GM04504 (cell line): ENCODE measurements around the gene SLA2.
"Not testable (repeated sequence)": the region's sequence is repeated elsewhere in the genome, so short reads cannot be mapped to it uniquely, and the experiment has no call there.

Source experiments
- DNase-seq: peaks from one replicate; pipeline ENCODE4 v3.0.0-alpha.2; 2012; ENCODE audit warnings: low read depth

The SLA2 gene

DNA sequence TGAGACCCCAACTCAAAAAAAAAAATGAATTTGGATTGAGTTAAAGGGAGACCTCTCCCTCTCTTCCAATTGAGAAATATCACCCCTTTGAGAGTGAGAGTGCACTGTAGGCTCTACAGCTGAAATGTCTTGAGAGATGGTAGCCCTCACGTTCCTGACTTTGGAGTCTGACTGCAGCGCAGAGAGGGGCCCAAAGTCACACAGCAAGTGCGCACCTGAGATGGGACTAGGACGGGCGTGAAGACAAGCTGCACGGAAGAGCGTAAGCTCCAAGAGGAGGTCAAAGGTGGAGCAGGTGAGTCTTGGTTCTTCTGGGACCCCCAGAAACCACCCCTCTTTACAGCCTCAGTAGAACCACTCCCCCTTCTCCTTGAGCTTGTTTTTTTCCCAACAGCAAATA is 643 bp downstream of the SLA2 start:
- no peak for DNase-seq

DNA sequence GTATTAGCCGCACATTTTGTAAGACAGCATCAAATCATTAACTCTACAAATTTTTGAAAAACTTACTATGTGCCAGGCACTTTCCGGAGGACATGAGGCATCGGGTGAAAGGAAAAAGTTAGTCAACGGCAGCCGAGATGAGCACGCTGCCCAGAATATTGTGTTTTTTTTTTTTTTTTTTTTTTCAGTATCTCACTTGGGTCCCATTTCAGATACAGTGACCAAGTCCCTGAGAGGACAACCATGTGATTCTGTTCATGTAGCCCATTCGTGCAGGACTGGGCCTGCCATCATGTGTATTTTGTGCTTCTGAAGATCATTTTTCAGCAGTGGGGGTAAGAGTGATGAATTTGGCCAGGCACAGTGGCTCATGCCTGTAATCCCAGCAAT is 1.3 kb downstream of the SLA2 start:
- no peak for DNase-seq

DNA sequence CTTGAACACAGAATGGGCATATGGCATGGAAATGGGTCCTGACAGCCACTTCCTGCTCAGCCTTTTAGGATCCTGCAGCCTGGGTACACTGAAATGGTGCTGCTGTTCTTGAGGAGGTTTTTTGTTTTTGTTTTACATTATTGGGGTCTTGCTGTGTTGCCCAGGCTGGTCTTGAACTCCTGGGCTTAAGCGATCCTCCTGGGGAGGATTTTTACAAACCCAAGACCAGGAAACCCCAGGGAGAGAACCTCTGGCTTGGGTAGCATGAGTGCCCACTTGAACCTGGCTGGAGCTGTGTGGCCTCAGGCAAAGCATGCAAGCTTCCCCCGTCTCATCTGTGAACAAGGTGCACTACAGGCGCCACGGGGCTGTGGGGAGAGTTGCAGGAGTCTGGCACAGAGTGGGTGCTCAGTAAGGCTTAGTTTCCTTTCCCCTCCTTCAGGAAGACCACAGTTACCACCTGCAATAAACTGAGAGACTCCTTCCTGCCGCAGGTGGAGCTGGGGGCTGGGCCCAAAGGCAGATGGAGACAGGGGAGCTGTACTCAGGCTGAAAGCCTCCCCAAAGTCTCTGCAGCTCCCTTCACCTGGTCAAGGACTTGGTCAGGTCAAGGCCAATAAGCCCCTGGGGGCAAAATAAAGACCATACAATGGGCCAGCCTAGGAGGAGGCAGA is 1.8 kb downstream of the SLA2 start:
- no peak for DNase-seq

DNA sequence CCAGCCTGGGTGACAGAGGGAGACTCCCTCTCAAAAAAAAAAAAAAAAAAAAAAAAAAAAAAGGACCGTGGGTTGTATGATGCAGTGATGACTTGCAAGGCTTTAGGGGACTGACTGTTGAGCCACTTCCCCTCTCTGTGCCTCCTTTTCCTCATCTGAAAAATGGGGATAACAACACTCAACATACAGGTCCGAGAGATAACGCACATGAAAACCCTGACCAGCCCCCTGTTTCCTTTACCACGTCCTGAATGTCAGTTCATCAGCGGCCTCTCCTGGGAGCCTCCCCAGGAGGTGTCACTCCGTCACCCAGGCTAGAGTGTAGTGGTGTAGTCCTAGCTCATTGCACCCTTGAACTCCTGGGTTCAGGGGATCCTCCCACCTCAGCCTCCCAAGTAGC is 3.9 kb downstream of the SLA2 start:
- no peak for DNase-seq

DNA sequence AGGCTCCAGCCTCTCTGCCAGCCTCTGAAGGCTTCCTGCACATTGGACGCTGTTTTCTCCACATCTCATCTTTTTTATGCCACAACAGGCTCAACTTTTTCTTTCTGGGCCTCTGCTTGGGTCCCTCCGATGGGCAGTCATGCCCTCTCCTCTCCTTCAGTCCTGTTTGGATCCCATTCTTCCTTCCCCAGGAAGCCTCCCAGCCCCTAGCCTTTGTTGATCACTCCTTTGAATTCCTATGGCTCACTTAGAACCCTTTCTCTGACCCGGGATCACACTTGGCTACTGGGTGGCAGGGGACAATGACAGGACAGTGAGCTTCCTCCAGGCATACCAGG is 4.5 kb downstream of the SLA2 start:
- DNase-seq, result no peak

DNA sequence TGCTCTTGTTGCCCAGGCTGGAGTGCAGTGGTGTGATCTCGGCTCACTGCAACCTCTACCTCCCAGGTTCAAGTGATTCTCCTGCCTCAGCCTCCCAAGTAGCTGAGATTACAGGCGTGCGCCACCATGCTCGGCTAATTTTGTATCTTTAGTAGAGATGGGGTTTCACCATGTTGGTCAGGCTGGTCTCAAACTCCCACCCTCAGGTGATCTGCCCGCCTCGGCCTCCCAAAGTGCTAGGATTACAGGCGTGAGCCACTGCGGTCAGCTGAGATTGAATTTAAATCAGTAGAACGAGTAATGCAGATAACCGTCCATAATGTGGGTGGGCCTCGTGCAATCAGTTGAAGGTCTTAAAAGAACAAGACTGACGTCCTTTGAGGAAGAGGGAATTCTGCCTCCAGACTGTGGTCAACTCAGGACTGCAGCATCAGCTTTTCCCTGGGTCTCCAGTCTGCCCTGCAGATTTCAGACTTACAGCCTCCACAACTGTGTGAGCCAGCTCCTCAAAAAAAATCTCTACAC is 7.1 kb downstream of the SLA2 start:
- DNase-seq, result not testable (repeated sequence)

DNA sequence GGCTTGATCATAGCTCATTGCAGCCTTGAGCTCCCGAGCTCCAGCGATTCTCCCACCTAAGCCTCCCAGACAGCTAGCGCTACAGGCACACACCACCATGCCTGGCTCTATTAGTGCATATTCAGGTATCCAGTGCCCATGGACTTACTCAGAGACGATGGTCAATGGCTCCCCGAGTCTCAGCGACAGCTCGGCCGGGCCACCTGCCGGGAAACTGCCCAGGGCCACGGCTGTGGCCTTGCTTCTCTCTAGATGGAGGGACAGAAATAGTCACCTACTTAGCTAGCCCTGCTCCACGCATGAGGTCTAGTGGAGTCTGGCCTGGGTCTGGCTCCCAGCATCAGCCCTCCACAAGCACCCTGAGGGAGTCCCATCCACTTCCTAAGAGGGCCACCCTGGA is 11.7 kb downstream of the SLA2 start:
- no peak for DNase-seq

DNA sequence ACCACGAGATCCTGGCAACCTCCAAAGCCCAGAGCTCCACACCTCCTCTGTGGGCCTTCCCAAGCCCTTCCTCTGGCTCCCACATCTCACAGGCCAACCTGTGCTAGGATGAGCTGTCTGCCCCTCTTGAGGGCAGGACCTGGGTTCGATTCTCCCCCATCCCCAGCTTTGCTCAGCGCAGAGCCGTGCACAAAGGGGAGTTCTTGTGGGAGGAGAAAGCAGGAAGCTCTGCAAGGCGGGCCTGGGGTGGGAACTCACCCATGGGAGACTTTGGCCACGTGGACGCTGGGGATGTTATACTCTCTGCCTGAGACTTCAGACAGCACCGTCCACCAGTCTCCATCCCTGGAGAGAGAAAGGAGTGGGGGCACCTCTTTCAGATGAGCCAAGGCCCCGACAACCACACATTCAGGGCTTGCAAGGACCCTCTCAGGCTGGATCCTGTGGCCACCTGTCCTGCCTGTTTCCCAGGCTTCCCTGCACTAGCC is 12.7 kb downstream of the SLA2 start:
- DNase-seq, result no peak

DNA sequence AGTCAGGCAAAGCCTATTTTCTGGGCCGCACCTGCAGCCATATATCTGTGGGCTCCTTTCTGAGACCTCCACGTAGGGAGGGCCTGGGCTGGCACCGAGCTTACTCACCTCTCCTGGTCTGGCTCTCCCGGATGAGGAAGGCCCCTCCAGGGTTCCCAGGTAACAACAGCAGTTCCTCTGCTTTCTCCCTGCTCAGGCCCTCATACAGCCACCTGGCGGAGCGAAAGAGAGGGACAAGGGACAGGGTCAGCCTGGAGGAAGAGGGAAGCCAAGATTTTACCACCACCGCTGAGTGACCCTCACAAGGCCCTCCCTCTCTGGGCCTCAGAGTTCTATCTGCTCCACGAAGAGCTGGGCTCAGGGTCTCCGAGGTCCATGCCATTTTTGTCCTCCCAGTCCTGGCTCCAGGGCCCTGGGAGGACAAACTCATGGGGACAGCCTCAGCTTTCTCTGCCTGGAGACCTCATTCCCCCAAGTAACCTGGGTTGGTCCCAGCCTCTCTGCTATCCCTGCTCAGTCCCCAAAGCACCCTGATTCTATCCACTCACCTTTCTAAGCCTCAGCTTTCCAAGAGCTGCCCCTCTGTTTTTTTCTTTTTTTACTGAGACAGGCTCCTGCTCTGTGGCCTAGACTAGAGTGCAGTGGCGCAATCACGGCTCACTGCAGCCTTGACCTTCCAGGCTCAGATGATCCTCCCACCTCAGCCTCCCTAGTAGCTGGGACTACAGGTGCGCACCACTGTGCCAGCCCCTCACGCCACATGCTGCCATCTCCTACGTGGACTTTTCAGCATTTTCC is 13.3 kb downstream of the SLA2 start:
- no peak for DNase-seq

DNA sequence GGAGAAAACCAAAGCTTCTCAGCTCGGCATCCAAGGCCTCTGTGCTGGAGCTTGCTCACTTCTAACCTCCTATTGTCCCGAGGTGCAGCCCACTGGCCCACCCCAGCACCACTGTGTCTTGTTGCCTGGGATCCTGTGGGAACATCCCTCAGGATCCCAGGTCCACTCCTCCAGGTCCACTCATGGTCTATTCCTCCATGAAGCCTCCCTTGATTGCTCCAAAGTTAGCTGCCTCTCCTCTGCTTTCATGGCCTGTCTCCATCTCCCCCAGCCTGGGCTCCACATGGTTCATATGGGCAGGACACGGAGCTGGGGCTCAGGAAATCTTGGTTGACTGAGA is 13.9 kb downstream of the SLA2 start:
- DNase-seq, result no peak

DNA sequence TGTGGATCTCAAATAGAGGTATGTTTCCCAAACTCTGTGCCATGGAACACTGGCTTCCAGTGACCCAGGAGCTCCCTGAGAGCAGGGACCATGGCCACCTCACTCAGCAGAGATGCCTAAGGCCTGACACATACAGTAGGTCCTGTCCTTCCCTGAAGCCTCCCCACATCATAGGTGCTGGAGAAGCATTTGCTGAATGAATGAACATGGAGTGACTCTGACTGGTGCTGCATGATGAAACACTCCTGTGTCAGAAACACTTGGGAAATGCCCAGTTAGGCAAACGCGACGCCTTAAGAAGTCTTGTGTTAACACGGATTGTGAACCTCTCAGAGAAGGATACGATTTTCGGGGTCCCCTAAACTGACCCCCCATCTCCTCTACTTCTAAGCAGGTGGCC is 14.3 kb downstream of the SLA2 start:
- no peak for DNase-seq

DNA sequence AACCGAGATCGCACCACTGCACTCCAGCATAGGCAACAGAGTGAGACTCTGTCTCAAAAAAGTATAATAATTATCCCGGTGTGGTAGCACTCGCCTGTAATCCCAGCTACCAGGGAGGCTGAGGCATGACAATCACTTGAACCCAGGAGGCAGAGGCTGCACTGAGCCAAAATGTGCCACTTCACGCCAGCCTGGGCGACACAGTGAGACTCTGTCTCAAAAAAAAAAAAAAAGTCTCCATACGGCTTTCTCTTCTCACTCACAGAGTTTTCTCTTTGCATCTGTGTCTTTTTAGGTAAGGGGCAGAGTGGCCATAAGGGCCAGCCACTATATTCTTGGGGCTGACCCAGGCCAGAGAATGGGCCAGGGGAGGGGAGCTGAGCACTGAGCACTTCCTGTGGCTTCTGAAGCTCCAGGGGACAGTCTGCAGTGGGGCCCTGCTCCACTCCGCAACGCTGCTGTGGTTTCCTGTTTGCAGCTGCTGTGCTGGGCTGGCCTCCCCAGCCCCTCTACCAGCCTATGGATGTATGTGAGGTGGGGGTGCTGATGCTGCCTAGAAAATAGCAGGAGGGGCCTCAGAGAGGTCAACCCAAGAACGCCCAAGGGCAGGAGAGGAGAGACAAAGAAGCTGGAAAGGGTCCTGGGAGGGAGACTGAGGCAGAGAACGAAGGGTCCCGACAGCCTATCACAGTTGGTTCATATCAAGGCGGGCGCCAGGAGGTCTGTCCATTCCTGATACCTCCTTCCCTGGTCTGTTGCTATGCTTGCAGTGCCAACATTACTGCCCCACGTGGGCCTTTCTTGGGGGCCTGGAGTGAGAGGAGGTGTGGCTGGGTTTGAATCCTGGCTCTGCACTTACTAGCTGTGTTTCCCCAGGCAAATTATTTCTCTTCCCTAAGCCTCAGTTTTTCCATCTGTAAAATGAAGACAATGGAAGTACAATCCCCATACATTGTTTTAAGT is 16.0 kb downstream of the SLA2 start:
- no peak for DNase-seq

DNA sequence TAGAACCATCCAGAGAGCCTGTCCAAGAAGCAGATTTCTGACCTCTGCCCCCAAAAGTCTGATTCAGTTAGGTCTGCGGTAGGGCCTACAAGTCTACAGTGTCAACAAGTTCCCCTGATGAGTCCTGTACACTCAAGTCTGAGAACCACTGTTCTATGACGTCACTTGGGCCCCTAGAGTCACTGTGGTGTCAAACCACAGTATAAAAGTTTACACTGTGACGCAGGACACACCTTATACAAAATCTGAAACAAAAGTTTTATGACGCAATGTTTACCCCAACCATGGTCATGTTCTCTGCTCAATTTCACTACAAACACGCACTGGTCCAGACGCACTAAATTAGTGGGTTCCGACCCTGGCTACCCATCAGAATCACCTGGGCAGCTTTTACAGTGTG is 17.9 kb downstream of the SLA2 start:
- no peak for DNase-seq

DNA sequence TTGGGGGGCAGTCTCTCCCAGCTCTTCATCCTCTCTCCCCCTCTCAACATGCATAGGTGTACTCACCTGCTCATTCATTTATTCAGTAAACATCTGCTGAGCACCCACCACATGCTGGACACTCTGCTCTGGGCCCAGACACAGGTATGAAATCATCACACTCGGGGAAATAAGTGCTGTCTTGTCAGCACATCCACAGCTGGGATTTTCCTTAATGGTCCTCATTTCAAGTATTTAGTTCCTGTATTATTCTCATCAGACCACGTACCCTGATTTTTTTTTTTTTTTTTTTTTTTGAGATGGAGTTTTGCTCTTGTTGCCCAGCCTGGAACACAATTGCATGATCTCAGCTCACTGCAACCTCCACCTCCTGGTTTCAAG is 21.1 kb downstream of the SLA2 start:
- DNase-seq, result no peak

DNA sequence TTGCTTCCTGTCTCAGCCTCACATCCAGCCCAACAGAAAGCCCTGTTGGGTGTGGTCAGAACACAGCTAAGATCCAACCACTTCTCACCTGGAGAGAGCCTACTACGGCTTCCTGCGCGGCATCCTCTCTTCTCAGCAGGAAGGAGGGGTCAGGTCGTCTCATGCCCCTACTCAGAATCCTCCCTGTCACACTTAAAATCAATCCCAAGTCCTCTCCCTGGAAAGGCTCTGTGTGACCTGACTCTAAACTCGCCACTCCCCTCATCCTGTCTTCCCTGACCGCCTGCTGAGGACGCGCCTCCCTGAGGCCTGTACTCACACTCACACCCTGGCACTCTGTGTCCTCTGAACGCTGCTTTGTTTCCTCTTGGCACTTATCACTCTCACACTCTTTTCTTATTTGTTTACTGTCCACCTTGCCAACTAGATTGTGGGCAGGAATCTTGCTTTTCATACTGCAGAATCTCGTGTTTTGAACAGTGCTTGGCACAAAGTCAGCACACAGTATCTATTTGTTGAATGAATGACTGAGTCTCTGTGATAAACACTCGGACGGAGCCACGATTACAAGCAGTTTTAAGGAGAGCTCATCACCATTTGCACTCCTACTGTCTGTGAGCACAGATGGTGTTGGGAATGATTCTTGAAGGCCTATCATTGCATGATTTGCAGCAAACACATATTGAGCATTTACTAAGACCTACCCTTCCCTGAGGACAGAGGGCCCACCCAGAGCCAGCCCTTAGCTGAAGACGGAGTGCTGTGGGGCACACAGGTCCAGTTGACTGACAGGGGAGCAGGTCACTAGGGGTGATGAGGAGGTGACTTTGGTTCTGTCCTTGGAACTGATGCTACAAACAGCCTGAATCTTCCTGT is 21.7 kb downstream of the SLA2 start:
- DNase-seq, result no peak

DNA sequence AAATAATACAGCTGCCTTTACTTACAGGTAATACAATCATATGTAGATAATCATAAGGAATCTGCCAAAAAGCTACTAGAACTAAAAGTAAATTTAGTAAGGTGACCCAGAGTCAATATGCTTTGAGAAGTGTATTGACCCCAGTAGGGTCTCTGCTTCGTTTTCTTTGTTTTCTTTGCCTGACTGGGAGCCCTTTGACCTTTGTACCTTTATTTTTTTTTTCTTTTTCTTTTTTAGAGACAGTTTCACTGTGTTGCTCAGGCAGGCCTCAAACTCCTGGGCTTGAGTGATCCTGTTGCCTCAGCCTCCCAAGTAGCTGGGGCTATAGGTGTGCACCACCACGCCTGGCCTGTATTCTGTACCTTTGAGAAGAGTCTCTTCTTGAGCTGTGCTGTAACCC is 22.6 kb downstream of the SLA2 start:
- no peak for DNase-seq

DNA sequence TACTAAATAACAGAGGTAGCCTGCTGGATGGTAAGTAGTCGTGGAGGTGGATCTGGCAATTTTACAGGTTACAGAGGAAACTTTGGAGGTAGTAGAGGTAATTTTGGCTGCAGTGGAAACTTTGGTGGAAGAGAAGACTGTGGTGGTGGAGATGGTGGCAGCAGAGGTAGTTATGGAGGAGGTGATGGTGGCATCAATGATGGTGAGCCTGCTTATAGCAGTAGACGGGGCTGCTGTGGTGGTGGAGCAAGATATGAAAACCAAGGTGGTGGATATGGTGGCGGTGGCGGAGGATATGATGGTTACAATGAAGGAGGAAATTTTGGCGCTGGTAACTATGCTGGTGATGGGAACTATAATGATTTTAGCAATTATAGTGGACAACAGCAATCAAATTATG is 25.1 kb downstream of the SLA2 start:
- no peak for DNase-seq

DNA sequence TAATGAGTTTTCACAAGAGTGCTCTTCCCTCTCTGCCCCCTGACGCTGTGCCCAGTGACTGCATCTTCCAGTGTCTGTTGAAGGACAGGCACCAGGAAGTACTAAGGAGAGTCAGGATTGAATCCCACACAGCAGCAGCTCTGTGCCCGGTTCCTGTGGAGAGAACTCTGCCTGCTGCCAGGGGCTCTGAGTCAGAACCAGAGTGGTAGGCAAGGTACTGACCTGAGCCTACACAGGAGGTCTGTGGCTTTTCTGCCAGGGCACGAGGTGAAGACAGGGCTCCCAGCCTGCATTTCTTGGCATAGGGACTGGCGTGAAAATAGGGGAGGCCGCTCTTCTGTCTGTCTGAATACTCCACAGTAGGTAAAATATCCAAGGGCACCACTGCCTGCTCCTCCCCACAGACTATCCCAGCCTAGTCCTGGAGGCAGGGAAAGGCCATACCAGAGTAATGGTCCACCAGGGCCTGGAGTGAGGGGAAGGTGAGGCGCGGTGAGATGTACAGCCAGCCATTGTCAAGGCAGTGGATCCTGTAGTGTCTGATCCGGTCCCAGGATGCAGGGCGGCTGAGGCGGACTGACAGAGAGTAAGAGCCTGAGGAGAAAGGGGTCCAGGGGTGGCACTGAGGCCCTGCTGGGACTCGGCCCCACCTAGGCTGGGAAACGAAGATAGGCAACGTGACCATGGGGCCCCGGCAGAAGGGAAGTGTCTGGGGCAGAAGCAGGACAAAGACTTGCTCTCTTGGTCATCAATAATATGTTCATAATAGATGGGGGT is 31.0 kb downstream of the SLA2 start:
- no peak for DNase-seq

DNA sequence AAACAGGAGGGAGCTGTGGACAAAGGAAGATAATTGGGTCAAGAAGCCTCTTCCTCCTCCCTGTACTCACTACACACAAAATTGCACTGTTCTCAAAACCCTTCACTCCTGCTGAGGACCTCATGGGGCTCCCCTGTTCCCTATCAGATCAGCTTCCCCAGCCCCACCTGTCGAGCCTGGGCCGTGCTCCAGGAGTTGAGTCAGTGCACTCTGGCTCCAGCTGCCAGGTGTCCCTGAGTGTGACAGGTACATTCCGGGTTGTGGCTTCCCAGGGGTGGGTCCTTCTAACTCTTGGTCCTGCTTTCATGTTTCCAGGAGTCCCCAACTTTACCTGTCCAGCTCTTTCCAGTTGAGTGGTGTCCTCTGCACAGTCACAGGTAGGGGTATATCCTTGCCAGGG is 32.0 kb downstream of the SLA2 start:
- DNase-seq, result no peak

DNA sequence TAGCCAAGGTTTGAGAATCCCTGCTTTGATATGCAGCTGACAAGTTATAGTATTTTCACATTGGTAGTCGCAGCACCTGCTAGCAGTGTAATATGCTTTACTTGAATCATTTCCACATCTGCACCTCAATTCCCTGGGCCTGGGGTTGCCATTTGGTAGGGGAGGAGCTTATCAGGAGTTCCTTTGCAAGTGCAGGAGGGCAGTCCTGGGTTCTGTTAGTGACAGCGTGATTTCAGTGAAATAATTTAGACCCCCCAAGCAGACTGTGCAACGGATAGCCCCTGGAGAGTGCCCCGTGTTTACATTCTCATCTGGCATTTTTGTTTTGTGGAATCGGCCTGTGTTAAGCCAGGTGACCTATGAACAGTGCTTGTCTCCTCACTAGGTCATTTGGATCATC is 34.4 kb downstream of the SLA2 start:
- no peak for DNase-seq

DNA sequence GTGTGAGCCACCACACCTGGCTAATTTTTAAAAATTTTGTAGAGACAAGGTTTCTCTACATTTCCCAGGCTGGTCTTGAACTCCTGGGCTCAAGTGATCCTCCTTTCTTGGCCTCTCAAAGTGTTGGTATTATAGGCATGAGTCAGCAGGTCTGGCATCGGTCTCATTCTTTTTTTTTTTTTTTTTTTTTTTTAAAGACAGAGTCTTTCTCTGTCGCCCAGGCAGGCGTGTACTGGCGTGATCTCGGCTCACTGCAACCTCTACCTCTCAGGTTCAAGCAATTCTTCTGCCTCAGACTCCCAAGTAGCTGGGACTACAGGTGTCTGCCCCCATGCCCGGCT is 37.6 kb downstream of the SLA2 start:
- DNase-seq, result not testable (repeated sequence)
